DOHH2 (cell line): Measurements from ENCODE around the gene ASB15.

Experiments used
- EZH2phosphoT487 ChIP-seq: fragments of 200-600 bp; sonication (generic); IDR thresholded peaks from 2 replicates; pipeline ENCODE4 v1.6.1; 2017; ENCODE audit warnings: borderline replicate concordance, mild to moderate bottlenecking, antibody characterized with exemption, low read length, moderate library complexity, mixed read lengths
- TF ChIP-seq, protein P1 (sequence below): fragments of 200-600 bp; sonication (generic); IDR thresholded peaks from one replicate; pipeline ENCODE4 v1.5.1; 2014; ENCODE audit warnings: antibody characterized with exemption, mild to moderate bottlenecking, low read depth, low read length; ENCODE audit not compliant: poor library complexity, severe bottlenecking

GRCh38 chr7:123658023-123658422 lies 56.4 kb downstream of the ASB15 start:
- TF ChIP-seq, protein P1, sequence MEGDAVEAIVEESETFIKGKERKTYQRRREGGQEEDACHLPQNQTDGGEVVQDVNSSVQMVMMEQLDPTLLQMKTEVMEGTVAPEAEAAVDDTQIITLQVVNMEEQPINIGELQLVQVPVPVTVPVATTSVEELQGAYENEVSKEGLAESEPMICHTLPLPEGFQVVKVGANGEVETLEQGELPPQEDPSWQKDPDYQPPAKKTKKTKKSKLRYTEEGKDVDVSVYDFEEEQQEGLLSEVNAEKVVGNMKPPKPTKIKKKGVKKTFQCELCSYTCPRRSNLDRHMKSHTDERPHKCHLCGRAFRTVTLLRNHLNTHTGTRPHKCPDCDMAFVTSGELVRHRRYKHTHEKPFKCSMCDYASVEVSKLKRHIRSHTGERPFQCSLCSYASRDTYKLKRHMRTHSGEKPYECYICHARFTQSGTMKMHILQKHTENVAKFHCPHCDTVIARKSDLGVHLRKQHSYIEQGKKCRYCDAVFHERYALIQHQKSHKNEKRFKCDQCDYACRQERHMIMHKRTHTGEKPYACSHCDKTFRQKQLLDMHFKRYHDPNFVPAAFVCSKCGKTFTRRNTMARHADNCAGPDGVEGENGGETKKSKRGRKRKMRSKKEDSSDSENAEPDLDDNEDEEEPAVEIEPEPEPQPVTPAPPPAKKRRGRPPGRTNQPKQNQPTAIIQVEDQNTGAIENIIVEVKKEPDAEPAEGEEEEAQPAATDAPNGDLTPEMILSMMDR, result no peak
- TF ChIP-seq EZH2phosphoT487, result no peak
